Measurements from ENCODE around the gene KMO. TPM values are rescaled to one million over a fixed set of nuclear protein-coding genes. Genes with fewer than 3 reads are reported as not detected.

KMO gene
- total and polyA plus RNA-seq, 2 of the 4 experiments (the other 2 are of a cell fraction): not detected

GRCh38 chr1:241551759-241552638 is 19.8 kb downstream of the KMO start:
- in situ Hi-C loops (cut with MboI; ENCODE audit: low sequenced_read_pairs): no loop called here
- dilution Hi-C loops (cut with HindIII; ENCODE audit: low sequenced_read_pairs, unreplicated experiment): no loop called here
- no peak overlapping the region for H2BK5ac ChIP-seq (ENCODE audit: low read depth, low read length, poor library complexity, severe bottlenecking)
- intact Hi-C loops (cut with micrococcal nuclease): no loop called here
- no peak overlapping the region for H4K91ac ChIP-seq (ENCODE audit: insufficient read depth, low read depth, low read length)
- DNase-seq (peak; percentile 10), ATAC-seq (ENCODE audit: low read depth) (peak; percentile 40)
- no peak overlapping the region for H2AK9ac ChIP-seq (replicated peaks; ENCODE audit: low read depth, low read length, poor library complexity)
- TF ChIP-seq NFE2L2 (IDR thresholded peaks at IDR 0.05; ENCODE audit: low read depth, low read length) (no peak), CTCF (conservative IDR thresholded peaks at IDR 0.05; ENCODE audit: low read depth, low read length) (no peak), RCOR1 (IDR thresholded peaks at IDR 0.05; ENCODE audit: insufficient replicate concordance, low read length) (no peak), MAZ (IDR thresholded peaks at IDR 0.05; ENCODE audit: borderline replicate concordance, low read depth, low read length) (no peak), USF2 (IDR thresholded peaks at IDR 0.05; ENCODE audit: low read depth, low read length) (no peak), ELK1 (IDR thresholded peaks at IDR 0.05; ENCODE audit: borderline replicate concordance, low read depth, low read length) (no peak), BHLHE40 (IDR thresholded peaks at IDR 0.05; ENCODE audit: low read depth, low read length) (no peak), POLR2A (IDR thresholded peaks at IDR 0.05; ENCODE audit: low read depth, low read length) (no peak), SMC3 (IDR thresholded peaks at IDR 0.05; ENCODE audit: low read depth, low read length) (no peak), CHD1 (IDR thresholded peaks at IDR 0.05; ENCODE audit: low read depth, low read length) (no peak), CEBPB (IDR thresholded peaks at IDR 0.05; ENCODE audit: low read depth, low read length) (no peak), MXI1 (IDR thresholded peaks at IDR 0.05; ENCODE audit: borderline replicate concordance, low read depth, low read length) (no peak)
- 0 out of 2 replicates have a peak overlapping the region, but pooled peaks have one; percentile 21 for H3K4me2 ChIP-seq (ENCODE audit: low read depth, low read length)
- H3K4ac ChIP-seq (ENCODE audit: low read depth, low read length): no peak overlapping the region
- no peaks in the 10 kb centered on the region for H3K79me1 ChIP-seq (ENCODE audit: low read depth in 1 of 2, low read length in 2 of 2)
- 80% methylated on average over 13 of the region's 22 CpGs; no CpG with 5 or more reads in 1 of the 2 experiments for WGBS, 2 experiments (ENCODE audit: extremely low coverage in 2 of 2, insufficient read length in 1 of 2)
- H2AFZ ChIP-seq (replicated peaks; ENCODE audit: low read length, poor library complexity): no peak overlapping the region
- H3K14ac ChIP-seq (replicated peaks; ENCODE audit: low read depth, low read length): no peak overlapping the region
- no peak overlapping the region for H2BK15ac ChIP-seq (ENCODE audit: low read depth, low read length)
- H3K9me3 ChIP-seq (ENCODE audit: control insufficient read depth, insufficient read depth, low read length): no peaks in the 10 kb centered on the region
- H3K9me1 ChIP-seq (ENCODE audit: insufficient read depth, low read length): no peaks in the 10 kb centered on the region
- H3K18ac ChIP-seq (ENCODE audit: low read depth, low read length): no peak overlapping the region
- no peaks in the 10 kb centered on the region; the same call in 1 of the 2 replicates for H3K27me3 ChIP-seq (ENCODE audit: control insufficient read depth, insufficient read depth, low read length)
- no peak overlapping the region for H3K27ac ChIP-seq (ENCODE audit: insufficient read depth, low read length)
- no peaks in the 10 kb centered on the region for H3K4me1 ChIP-seq (ENCODE audit: control insufficient read depth, insufficient read depth, low read length)
- BruUV-seq (replicated peaks): no TSS peak
- no peak overlapping the region for H2BK20ac ChIP-seq (ENCODE audit: low read depth, low read length)
- no peak overlapping the region for H3K56ac ChIP-seq (ENCODE audit: extremely low read depth, insufficient read depth, low read length)
- no peaks in the 10 kb centered on the region for H3K36me3 ChIP-seq (ENCODE audit: control insufficient read depth, insufficient read depth, low read length)
- no peak overlapping the region for H3K4me3 ChIP-seq (ENCODE audit: insufficient read depth, low read depth, low read length)
- no peak overlapping the region for H4K5ac ChIP-seq (ENCODE audit: low read depth, low read length)
- H4K8ac ChIP-seq (ENCODE audit: low read depth in 2 of 2, low read length in 2 of 2): no peak overlapping the region
- CTCF ChIA-PET: no interaction called here
- no peak overlapping the region for H3K9ac ChIP-seq (ENCODE audit: low read depth, low read length)
- no peak overlapping the region for H2BK120ac ChIP-seq (ENCODE audit: low read depth, low read length)
- no peak overlapping the region for H3K23ac ChIP-seq (ENCODE audit: low read depth, low read length)
- H2AK5ac ChIP-seq (ENCODE audit: low read depth, low read length): no peak overlapping the region
- POLR2A ChIA-PET (ENCODE audit: unreplicated experiment): no interaction called here
- no peaks in the 10 kb centered on the region for H4K20me1 ChIP-seq (ENCODE audit: insufficient read depth, low read length)

All from IMR-90 (cell line).